Vagina (tissue), 2 donors: Measurements from ENCODE around the gene PHB1.

Source experiments
- CTCF ChIP-seq, 3 experiments: fragments of 450-650 bp in 2 of 3; fragments of 200-600 bp in 1 of 3; sonication (generic) in 1 of 3; IDR thresholded peaks; one replicate each; pipeline ENCODE4 v1.5.1; 2017 to 2019; ENCODE audit warnings: antibody characterized with exemption in 3 of 3, mild to moderate bottlenecking in 2 of 3, moderate library complexity in 2 of 3
- POLR2A ChIP-seq, 2 donors: fragments of 450-650 bp; IDR thresholded peaks; one replicate each; pipeline ENCODE4 v1.6.1; 2017; ENCODE audit warnings: antibody characterized with exemption in 2 of 2, mild to moderate bottlenecking in 2 of 2, moderate library complexity in 2 of 2

GRCh38 chr17:49450181-49450580 lies 35.5 kb upstream of the PHB1 start:
- TF ChIP-seq POLR2A (IDR thresholded peaks at IDR 0.05) (no peak), CTCF (IDR thresholded peaks at IDR 0.05) (no peak)
